Lower leg skin (tissue), 4 donors: Measurements from ENCODE around the gene C19orf44. TPM values are rescaled to one million over a fixed set of nuclear protein-coding genes. Genes with fewer than 3 reads are reported as not detected.

ENCODE experiments used
- DNase-seq, 2 donors: peaks; one replicate each; pipeline ENCODE4 v3.0.0-alpha.2; 2019; ENCODE audit warnings: low spot score in 2 of 2
- H3K4me3 ChIP-seq: fragments of 200-600 bp; sonication (generic); 2 replicates; pipeline ENCODE4 v1.5.1; 2017; ENCODE audit warnings: mild to moderate bottlenecking, low read depth; ENCODE audit not compliant: poor library complexity, severe bottlenecking
- CTCF ChIP-seq, 3 donors: fragments of 450-650 bp; IDR thresholded peaks; one replicate each; pipeline ENCODE4 v1.5.1; 2016; ENCODE audit warnings: antibody characterized with exemption in 3 of 3, mild to moderate bottlenecking in 3 of 3, moderate library complexity in 2 of 3
- POLR2A ChIP-seq, 2 donors: fragments of 450-650 bp; IDR thresholded peaks; one replicate each; pipeline ENCODE4 v1.6.1; 2016 to 2017; ENCODE audit warnings: antibody characterized with exemption in 2 of 2, mild to moderate bottlenecking in 1 of 2, moderate library complexity in 1 of 2
- WGBS, 2 donors: methylation state at CpG; one replicate each; pipeline ENCODE4 v1.1.5; 2018; 5-methylcytosine and 5-hydroxymethylcytosine counted together
- intact Hi-C: fragments of 100-400 bp; cut with DNase I; formaldehyde crosslinking; loops from one replicate; pipeline ENCODE4 v1.15.0; 2023; ENCODE audit warnings: low total_unique reads
- total RNA-seq, 4 donors: library from RNA; depleted of rRNA; stranded (reverse); fragments of >200 nt; gene quantifications; one replicate each; pipeline ENCODE4 v1.1.0, GENCODE V29; 2016

C19orf44 gene
- total RNA-seq, 4 donors from 2014 or later, result 3.7 to 5.0 (median 4.8) TPM

- WGBS, 2 donors, result 59 to 65% methylated on average over 3 of the region's 3 CpGs
- DNase-seq, result no peak
- intact Hi-C loops, result no loop called here
- H3K4me3 ChIP-seq, result no peak overlapping the region
- TF ChIP-seq POLR2A (IDR thresholded peaks at IDR 0.05) (no peak), CTCF (IDR thresholded peaks at IDR 0.05) (no peak)
Measured at GRCh38 chr19:16459680-16460079, 36.5 kb upstream of the C19orf44 start.

- 75 to 85% methylated on average over 8 of the region's 8 CpGs for WGBS, 2 donors
- no peak for DNase-seq
- intact Hi-C loops, result no loop called here
Measured at GRCh38 chr19:16460454-16460853, 35.7 kb upstream of the C19orf44 start.

DNA sequence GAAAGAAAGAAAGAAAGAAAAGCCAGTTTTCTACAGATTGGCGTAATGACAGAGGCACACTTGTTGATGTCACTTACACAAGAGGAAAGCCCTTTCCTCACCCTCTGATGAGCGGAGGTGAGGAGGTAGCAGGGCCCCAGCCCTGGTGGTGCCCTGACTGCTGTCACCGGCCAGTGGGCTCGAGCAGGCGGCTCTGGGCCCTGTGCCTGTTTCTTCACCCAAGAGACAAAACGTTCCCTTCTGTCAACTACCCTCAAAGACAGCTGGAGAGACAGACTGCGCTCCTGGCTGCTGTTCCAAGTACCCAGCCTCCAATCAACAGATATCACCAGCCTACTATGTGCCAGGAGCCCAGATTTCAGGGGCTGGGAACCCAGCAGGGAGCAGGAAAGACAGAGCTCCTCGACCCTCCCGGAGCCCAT lies 34.6 kb upstream of the C19orf44 start:
- DNase-seq, result no peak
- 72 to 75% methylated on average over 9 of the region's 9 CpGs for WGBS, 2 donors
- TF ChIP-seq CTCF (IDR thresholded peaks at IDR 0.05) (no peak), POLR2A (IDR thresholded peaks at IDR 0.05) (no peak)
- no peak overlapping the region for H3K4me3 ChIP-seq
- intact Hi-C loops, result no loop called here

More at GRCh38 chr19:16460454-16460853, 35.7 kb upstream of the C19orf44 start:
- H3K4me3 ChIP-seq, result no peak overlapping the region
- TF ChIP-seq POLR2A (IDR thresholded peaks at IDR 0.05), result no peak
- no peak for TF ChIP-seq CTCF (IDR thresholded peaks at IDR 0.05)

GRCh38 chr19:16462757-16463250 lies 33.4 kb upstream of the C19orf44 start:
- no peak for DNase-seq
- 58 to 61% methylated on average over 6 of the region's 6 CpGs for WGBS, 2 donors

GRCh38 chr19:16463341-16463990 lies 32.7 kb upstream of the C19orf44 start:
- DNase-seq, result no peak
- intact Hi-C loops, result no loop called here
- TF ChIP-seq CTCF (IDR thresholded peaks at IDR 0.05), result no peak
- no peak for TF ChIP-seq POLR2A (IDR thresholded peaks at IDR 0.05)
- H3K4me3 ChIP-seq, result no peak overlapping the region
- WGBS, 2 donors, result 75 to 82% methylated on average over 6 of the region's 6 CpGs

More at GRCh38 chr19:16462757-16463250, 33.4 kb upstream of the C19orf44 start:
- TF ChIP-seq CTCF (IDR thresholded peaks at IDR 0.05), result no peak
- no peak for TF ChIP-seq POLR2A (IDR thresholded peaks at IDR 0.05)
- intact Hi-C loops, result no loop called here
- no peak overlapping the region for H3K4me3 ChIP-seq
